HL-60 (cell line): ENCODE results near the gene SCLT1.

Experiments
- DNase-seq, 2 experiments: peaks; one replicate each; pipeline ENCODE4 v3.0.0-alpha.2; 2010 to 2020; ENCODE audit warnings: low read depth in 1 of 2, low spot score in 1 of 2
- H3K27ac ChIP-seq: fragments of 250-450 bp; sonication (Bioruptor Pico); replicated peaks from 2 replicates; pipeline ENCODE4 v1.5.1; 2020; ENCODE audit warnings: mild to moderate bottlenecking, moderate library complexity
- H3K27me3 ChIP-seq: fragments of 250-450 bp; sonication (Bioruptor Pico); 2 replicates; pipeline ENCODE4 v1.5.1; 2021; ENCODE audit warnings: mild to moderate bottlenecking, moderate library complexity; ENCODE audit not compliant: insufficient read depth, poor library complexity, severe bottlenecking
- H3K4me3 ChIP-seq: replicated peaks from 2 replicates; pipeline ENCODE4 v1.5.1; 2011; ENCODE audit warnings: mild to moderate bottlenecking, control low read depth, low read length; ENCODE audit not compliant: insufficient read depth
- CTCF ChIP-seq: IDR thresholded peaks from one replicate; pipeline ENCODE4 v1.5.1; 2011; ENCODE audit warnings: low read length, control low read depth, inconsistent platforms; ENCODE audit not compliant: insufficient read depth
- GABPA ChIP-seq: IDR thresholded peaks from 2 replicates; pipeline ENCODE4 v1.6.1; 2012; ENCODE audit warnings: low read depth
- POLR2AphosphoS5 ChIP-seq: IDR thresholded peaks from 2 replicates; pipeline ENCODE4 v1.6.1; 2012; ENCODE audit warnings: low read depth
- REST ChIP-seq: IDR thresholded peaks from 2 replicates; pipeline ENCODE4 v1.6.1; 2012; ENCODE audit warnings: low read depth; ENCODE audit not compliant: insufficient replicate concordance
- SPI1 ChIP-seq: IDR thresholded peaks from 2 replicates; pipeline ENCODE4 v1.6.1; 2012; ENCODE audit warnings: low read depth, mild to moderate bottlenecking, borderline replicate concordance

The SCLT1 gene

GRCh38 chr4:128907981-128908380 is 185.4 kb downstream of the SCLT1 start:
- Histone ChIP-seq H3K27me3 (no peaks in the 10 kb centered on the region), H3K27ac (no peak overlapping the region), H3K4me3 (no peak overlapping the region)
- DNase-seq: no peak
- TF ChIP-seq REST: no peak

- no peak overlapping the region for H3K4me3 ChIP-seq
- no peak overlapping the region for H3K27ac ChIP-seq
- DNase-seq: no peak
- no peaks in the 10 kb centered on the region for H3K27me3 ChIP-seq
- TF ChIP-seq CTCF (no peak), GABPA (no peak), REST (no peak), SPI1 (no peak), POLR2AphosphoS5 (no peak)
Measured at GRCh38 chr4:128906581-128906980, 186.8 kb downstream of the SCLT1 start.

- TF ChIP-seq CTCF (no peak), REST (no peak), SPI1 (no peak), GABPA (no peak), POLR2AphosphoS5 (no peak)
- no peak for DNase-seq
- Histone ChIP-seq H3K4me3 (no peak overlapping the region), H3K27me3 (no peaks in the 10 kb centered on the region), H3K27ac (no peak overlapping the region)
Measured at GRCh38 chr4:128904821-128905220, 188.5 kb downstream of the SCLT1 start.

GRCh38 chr4:128880662-128881061 is 212.7 kb downstream of the SCLT1 start:
- H3K27me3 ChIP-seq: no peaks in the 10 kb centered on the region
- no peak overlapping the region for H3K27ac ChIP-seq
- no peak for DNase-seq
- TF ChIP-seq SPI1 (no peak), POLR2AphosphoS5 (no peak), REST (no peak), GABPA (no peak)
- H3K4me3 ChIP-seq: no peak overlapping the region
